Activated T-cell treated with anti-CD3 and anti-CD28 coated beads, Interleukin-2, amount 50 U/mL, for 4 hours (primary cell): ENCODE results near the gene CSNK1E. TPM values are rescaled to one million over a fixed set of nuclear protein-coding genes. Genes with fewer than 3 reads are reported as not detected.
A peak's percentile ranks its signal among the peaks of the same experiment; 100 is the strongest.

ENCODE experiments used
- ATAC-seq, 2 donors: fragments of 200-7000 bp; cut with Tn5 transposase; one replicate each; pipeline ENCODE4 v1.10.0; 2021
- DNase-seq: peaks from one replicate; pipeline ENCODE4 v3.0.0-alpha.2; 2020
- H3K27me3 Mint-ChIP-seq: one replicate; pipeline ENCODE4 v1.8.0; 2021; ENCODE audit warnings: low read depth, mixed read lengths
- H3K36me3 Mint-ChIP-seq: one replicate; pipeline ENCODE4 v1.8.0; 2022; ENCODE audit warnings: mixed read lengths; ENCODE audit not compliant: insufficient read depth
- H3K4me1 Mint-ChIP-seq: one replicate; pipeline ENCODE4 v1.8.0; 2021; ENCODE audit warnings: low read depth, mixed read lengths
- H3K4me3 Mint-ChIP-seq: one replicate; pipeline ENCODE4 v1.8.0; 2021; ENCODE audit warnings: mild to moderate bottlenecking, moderate library complexity, mixed read lengths
- H3K9me3 Mint-ChIP-seq: one replicate; pipeline ENCODE4 v1.8.0; 2021; ENCODE audit warnings: mixed read lengths
- total RNA-seq, 3 donors: library from RNA; stranded (reverse); gene quantifications; one replicate each; pipeline ENCODE4 v1.2.1, GENCODE V29; 2021

Gene CSNK1E
- total RNA-seq, 3 donors from 2014 or later = 86.9 to 94.6 (median 91.7) TPM

DNA sequence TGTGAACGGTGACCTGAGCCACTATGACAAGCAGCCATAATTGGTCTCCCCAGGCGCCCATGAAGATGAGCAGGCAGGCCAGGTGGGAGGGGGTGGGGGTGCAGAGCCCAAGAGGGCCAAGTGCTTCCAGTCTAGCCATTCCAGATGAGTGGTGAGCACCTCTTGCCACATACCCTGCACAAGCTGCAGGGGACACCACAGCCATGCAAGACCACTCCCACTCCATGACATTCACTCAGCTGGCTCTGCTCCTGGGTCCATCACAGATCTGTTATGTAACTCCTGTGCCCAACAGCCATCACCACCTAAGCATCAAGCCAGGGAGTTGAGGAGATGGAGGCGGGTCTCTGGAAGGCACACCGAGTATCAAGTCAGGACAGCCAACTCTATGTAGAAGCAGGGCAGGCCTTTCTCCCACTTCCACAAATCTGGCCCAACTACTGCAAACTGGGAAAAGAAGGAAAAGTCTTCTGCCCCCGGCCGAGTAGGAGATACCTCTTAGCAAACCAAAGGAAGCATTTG, 52.9 kb downstream of the CSNK1E start:
- no peak for ATAC-seq
- no peak for DNase-seq
- Mint-ChIP-seq H3K9me3 (no peaks in the 10 kb centered on the region), H3K4me3 (no peak overlapping the region), H3K36me3 (peaks cover 3% of the 10 kb centered on the region), H3K4me1 (peaks cover 55% of the 10 kb centered on the region), H3K27me3 (no peaks in the 10 kb centered on the region)

DNA sequence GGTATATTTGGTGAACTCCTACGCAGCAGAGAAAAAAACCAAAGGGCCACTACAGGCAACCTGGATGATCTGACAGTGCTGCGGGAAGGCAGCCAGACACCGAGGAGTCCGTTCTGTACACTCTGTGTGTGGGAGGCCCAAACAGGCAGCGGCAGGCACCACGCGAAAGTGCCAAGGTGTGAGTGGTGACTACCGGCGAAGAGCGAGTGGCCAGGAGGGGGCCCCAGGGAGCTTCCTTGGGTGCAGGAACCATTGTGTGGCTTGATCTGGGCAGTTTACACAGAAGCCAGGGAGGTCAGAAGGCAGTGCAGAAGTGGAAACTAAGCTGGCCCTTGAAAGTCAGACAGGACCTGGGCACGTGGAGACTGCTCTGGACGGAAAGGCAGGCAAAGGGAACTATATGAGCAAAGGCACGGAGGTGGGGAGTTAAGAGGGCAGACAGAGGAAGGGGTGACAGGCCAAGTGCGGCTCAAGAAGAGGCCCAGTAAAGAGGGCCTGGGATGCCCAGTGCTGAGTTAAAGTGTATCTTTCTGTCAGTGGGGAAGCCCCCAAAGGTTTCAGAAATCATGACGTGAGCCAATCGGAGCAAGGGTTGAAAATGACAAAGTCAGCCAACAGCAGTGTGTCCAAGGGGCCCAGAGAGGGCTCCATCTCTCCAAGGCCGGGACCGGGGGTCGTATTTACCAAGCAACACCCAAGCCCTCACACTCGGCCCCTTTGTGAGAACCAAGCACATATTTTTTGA, 55.0 kb downstream of the CSNK1E start:
- Mint-ChIP-seq H3K27me3 (no peaks in the 10 kb centered on the region), H3K9me3 (no peaks in the 10 kb centered on the region), H3K4me3 (no peak overlapping the region), H3K4me1 (peaks cover 47% of the 10 kb centered on the region), H3K36me3 (peaks cover 3% of the 10 kb centered on the region)
- DNase-seq = peak; percentile 28
- peak; percentile 43 to 63 for ATAC-seq

DNA sequence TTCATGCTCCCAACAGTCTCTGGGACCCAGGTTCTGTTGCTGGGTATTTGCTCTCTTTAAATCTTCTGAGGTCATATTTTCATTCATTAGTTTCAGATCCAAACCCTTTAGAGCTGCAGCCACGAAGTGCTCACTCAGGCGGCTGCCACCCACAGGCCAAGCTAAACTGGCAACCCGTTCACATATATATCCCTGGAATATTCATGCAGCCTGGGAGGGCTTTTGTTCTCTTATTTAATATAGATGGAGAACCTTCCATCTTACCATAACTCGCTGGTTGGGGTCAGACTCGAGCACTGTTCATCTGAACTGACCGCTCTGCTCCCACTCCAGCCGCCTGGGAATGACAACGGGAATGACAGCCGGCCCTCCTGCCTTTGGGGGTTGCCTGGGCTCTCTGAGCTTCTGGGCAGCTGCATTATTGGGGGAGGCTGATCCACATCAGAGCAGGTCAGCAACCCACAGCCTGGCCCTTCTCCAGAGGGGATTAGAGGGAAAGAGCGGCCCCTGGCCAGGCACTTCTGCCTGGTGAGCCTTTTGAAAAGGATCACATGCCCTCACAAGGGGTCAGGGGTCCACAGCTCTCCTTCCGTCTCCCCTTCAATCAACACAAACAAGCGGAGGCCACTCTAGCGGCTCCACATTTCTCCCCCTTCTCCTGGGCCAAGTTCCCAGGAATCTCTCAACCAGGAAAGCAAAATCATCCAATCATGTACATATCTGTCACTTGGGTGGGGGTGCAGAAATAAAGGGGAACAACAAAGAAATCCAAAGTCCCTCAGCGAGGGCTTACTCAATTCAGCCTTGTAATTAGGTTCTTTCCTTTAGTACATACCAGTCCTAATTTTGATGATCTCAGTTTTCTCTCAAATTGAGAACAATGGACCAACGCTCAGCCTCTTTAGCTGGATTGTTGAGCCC, 56.2 kb downstream of the CSNK1E start:
- no peak for ATAC-seq
- no peak overlapping the region for H3K4me3 Mint-ChIP-seq
- H3K4me1 Mint-ChIP-seq = peaks cover 39% of the 10 kb centered on the region
- no peaks in the 10 kb centered on the region for H3K27me3 Mint-ChIP-seq
- no peaks in the 10 kb centered on the region for H3K9me3 Mint-ChIP-seq
- peaks cover 3% of the 10 kb centered on the region for H3K36me3 Mint-ChIP-seq
- no peak for DNase-seq

DNA sequence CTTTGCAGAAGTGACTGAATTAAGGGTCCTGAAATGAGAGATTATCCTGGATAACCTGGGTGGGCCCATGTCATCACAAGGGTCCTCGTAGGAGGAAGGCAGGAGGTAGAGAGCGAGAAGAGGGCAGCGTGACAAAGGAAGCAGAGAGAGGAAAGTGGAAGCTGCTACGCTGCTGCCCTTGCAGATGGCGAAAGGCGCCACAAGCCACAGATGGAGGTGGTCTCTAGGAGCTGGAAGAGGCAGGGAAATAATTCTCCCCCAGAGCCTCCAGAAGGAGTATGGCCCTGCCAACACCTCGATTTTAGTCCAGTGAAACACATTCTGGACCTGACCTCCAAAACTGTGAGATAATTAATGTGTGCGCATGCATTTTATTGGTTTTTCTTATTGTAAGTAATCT, 57.9 kb downstream of the CSNK1E start:
- ATAC-seq (no peak), DNase-seq (no peak)
- Mint-ChIP-seq H3K9me3 (no peaks in the 10 kb centered on the region), H3K27me3 (no peaks in the 10 kb centered on the region), H3K4me3 (no peak overlapping the region), H3K36me3 (peaks cover 3% of the 10 kb centered on the region), H3K4me1 (peaks cover 31% of the 10 kb centered on the region)

DNA sequence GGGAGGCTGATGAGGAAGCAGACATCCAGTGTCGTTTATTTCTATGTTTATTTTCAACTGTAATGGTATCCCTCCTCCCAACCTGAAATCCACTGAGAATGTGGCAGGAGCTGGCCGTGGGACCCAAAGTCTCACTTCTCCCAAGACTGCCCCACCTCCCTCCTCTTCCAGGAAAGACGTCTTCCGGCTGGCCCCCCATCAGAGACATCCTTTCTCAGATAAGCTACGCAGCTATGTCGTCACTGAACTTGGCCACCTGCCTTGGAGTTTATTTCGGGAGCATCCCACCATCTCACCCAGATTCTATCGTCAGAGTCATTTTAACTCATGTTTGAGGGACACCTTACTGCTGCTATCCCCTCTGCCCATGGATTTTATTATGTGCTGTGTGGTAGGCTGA, 58.3 kb downstream of the CSNK1E start:
- ATAC-seq (no peak), DNase-seq (no peak)
- Mint-ChIP-seq H3K9me3 (no peaks in the 10 kb centered on the region), H3K36me3 (peaks cover 3% of the 10 kb centered on the region), H3K4me1 (peaks cover 31% of the 10 kb centered on the region), H3K27me3 (no peaks in the 10 kb centered on the region), H3K4me3 (no peak overlapping the region)

DNA sequence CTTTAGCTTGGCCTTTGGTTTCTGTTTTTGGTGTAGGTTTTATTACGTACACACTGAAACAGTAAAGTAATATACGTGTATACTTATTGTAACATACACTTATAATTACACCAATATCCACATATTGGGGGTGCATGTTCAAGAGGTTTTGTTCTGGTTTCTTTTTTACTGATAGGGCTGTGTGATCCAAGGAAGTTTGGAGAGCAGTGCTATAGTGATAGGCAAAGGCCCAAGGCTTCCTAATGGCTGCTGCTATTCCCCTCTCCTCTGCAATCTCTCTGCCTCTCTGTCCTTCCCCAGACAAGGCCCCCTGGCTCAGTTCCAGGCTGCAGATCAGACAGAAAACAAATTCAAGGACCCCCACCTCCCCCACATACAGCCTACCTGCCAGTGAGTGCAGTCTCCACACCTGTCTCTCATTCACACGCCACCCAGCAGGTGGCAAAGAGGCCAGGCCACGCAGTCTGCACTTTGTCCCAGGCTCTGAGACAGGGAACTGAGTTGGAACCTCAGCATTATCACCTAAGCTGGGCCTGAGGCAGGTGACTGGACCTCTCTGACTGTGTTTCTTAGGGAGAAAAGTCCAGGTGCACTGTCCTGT, 59.5 kb downstream of the CSNK1E start:
- Mint-ChIP-seq H3K36me3 (peaks cover 3% of the 10 kb centered on the region), H3K4me1 (peaks cover 26% of the 10 kb centered on the region), H3K4me3 (no peak overlapping the region), H3K9me3 (no peaks in the 10 kb centered on the region), H3K27me3 (no peaks in the 10 kb centered on the region)
- ATAC-seq = no peak
- DNase-seq = no peak

DNA sequence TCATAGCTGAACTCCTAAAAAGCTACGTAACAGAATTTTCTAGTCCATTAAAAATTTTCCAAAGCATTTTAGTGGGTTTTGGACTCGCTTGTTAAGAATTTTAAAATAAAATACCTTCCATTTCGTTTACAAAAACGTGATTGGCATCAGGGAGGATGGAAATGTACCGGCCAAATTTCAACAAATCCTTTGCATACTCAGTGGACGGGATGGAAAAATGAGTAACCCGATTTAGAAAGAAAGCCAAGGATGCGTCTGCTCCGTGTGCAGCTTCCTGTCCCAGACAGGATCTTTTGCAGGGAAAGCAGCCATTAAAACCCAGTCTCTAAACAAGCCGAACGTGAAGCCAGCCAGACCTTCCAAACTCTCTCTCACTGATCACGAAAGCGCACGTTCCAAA, 60.1 kb downstream of the CSNK1E start:
- peaks cover under 1% of the 10 kb centered on the region for H3K36me3 Mint-ChIP-seq
- DNase-seq = no peak

DNA sequence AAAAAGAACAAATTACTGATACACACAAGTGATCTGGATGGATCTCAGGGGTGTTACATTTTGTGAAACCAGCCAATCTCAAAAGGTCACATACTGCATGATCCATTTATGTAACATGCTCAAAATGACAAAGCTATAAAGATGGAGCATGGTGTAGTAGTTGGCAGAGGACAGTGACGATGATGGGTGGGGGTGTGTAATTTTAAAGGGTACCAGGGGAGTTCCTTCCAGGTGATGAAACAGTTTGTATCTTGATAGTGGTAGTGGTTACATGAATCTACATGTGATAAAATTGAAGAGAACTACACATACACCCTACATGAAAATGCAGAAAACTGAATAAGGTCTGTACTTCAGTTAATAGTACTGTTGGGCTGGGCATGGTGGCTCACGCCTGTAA, 61.5 kb downstream of the CSNK1E start:
- ATAC-seq (no peak), DNase-seq (no peak)
- H3K4me3 Mint-ChIP-seq = no peak overlapping the region
- H3K27me3 Mint-ChIP-seq = no peaks in the 10 kb centered on the region
- H3K4me1 Mint-ChIP-seq = peaks cover 15% of the 10 kb centered on the region
- H3K9me3 Mint-ChIP-seq = no peaks in the 10 kb centered on the region
- H3K36me3 Mint-ChIP-seq = no peaks in the 10 kb centered on the region

More for the DNA sequence above, 60.1 kb downstream of the CSNK1E start:
- no peak for ATAC-seq
- Mint-ChIP-seq H3K9me3 (no peaks in the 10 kb centered on the region), H3K4me3 (no peak overlapping the region), H3K4me1 (peaks cover 23% of the 10 kb centered on the region), H3K27me3 (no peaks in the 10 kb centered on the region)

DNA sequence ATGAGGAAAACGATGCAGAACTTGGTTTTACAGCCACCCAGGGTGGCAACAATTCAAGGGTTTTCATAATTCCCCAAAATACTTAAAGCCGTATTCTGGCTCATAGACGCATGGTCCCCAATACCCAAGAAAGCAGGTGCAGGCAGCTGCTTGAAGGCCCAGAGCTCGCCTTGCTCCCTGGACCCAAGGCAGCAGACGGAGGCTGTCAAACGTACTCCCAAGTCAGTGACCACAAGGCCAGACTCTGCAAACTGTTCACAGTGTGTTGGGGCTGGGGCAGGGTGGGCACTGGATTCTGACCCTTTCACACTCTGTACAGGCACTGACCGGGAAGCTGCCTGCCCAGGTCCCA, 65.9 kb downstream of the CSNK1E start:
- peaks cover 15% of the 10 kb centered on the region for H3K36me3 Mint-ChIP-seq
- no peaks in the 10 kb centered on the region for H3K27me3 Mint-ChIP-seq
- ATAC-seq = no peak
- H3K9me3 Mint-ChIP-seq = no peaks in the 10 kb centered on the region
- H3K4me3 Mint-ChIP-seq = no peak overlapping the region
- no peak for DNase-seq
- H3K4me1 Mint-ChIP-seq = no peaks in the 10 kb centered on the region

DNA sequence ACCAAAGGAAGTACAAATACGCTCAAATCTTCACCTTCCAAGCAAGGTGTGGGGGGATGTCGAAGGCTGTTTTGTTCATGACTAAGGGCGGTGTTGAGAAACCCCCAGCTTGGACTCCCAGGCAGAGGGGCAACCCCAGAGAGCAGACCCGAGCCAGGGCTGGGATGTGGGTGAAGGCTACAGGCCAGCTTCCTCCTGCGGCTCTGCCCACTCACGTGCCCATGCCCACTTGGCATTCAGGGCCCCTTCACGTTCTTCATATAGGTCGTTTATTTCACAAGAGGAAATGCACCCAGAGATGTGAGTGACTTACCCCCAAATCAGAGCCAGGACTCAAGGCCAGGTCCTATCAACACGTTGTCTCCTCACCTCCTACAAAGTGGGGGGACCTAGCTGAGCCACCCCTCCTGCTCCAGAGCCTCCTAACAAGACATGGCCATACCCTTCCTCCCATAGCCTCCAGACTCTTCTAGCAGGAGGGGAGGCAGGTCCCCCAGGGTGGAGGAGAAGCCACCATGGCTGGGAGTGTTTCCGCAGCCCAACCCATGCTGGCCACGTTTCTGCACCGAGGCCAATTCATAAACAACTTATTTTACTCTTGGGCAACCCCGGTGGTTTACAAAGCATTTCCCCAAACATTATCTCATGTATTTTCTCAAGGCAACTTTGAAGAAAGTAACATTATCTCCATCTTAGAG, 66.4 kb downstream of the CSNK1E start:
- DNase-seq = no peak

DNA sequence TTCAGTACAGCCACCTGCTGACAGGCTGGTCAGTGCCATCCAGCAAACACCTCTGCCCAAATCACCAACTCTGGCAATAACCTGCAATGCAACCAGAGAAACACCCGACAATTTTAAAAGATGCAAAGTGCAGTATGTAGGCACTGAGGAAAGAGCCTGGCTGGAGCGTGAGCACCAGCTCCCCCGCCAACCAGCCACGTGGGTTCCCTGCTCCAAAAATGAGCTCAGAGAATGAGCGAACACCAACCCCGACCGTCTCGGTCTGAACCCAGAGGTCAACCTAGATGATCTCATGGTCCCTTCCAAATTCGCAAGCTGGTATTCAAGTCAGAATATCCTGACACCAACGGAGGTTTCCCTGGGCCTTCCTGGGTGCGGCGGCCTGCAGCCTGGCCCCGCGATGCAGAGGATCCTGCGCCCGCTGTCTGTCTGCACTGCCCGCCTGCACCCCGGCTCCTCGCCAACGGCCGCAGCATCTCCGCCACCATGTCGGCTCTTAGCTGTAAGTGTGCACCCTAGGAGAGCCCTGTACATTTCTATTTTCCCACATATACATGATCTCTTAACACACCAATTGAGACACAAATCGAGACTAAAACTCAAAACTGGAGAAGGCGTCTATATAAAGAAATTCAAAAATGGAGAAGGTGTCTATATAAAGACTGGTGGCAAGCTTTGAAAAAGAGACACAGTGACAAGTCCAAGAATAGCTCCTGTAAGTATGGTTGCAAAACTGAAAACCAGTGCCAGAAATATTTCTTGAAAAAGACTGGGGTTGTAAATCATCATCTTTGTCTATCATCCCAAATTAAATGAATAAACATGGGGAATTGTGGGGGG, 67.2 kb downstream of the CSNK1E start:
- peaks cover 15% of the 10 kb centered on the region for H3K36me3 Mint-ChIP-seq
- ATAC-seq (no peak), DNase-seq (no peak)
- H3K4me3 Mint-ChIP-seq = no peak overlapping the region
- no peaks in the 10 kb centered on the region for H3K9me3 Mint-ChIP-seq
- H3K27me3 Mint-ChIP-seq = no peaks in the 10 kb centered on the region
- H3K4me1 Mint-ChIP-seq = no peaks in the 10 kb centered on the region

More for the DNA sequence above, 66.4 kb downstream of the CSNK1E start:
- Mint-ChIP-seq H3K4me1 (no peaks in the 10 kb centered on the region), H3K9me3 (no peaks in the 10 kb centered on the region), H3K27me3 (no peaks in the 10 kb centered on the region), H3K36me3 (peaks cover 15% of the 10 kb centered on the region), H3K4me3 (no peak overlapping the region)
- no peak for ATAC-seq

DNA sequence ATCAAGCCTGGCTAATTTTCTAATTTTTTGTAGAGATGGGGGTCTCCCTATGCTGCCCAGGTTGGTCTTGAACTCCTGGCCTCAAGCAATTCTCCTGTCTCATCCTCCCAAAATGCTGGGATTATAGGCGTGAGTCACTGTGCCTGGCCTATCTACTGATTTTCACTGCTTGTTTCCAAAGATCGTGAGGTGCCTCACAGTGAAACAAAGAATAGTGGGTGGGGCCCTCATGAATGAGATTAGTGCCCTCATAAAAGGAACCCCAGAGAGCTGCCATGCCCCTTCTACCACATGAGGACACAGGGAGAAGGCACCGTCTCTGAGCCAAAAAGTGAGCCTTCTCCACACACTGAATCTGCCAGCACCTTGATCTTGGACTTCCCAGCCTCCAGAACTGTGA, 67.9 kb downstream of the CSNK1E start:
- ATAC-seq (no peak), DNase-seq (no peak)
- Mint-ChIP-seq H3K4me1 (no peaks in the 10 kb centered on the region), H3K36me3 (peaks cover 15% of the 10 kb centered on the region), H3K9me3 (no peaks in the 10 kb centered on the region), H3K27me3 (no peaks in the 10 kb centered on the region), H3K4me3 (no peak overlapping the region)

DNA sequence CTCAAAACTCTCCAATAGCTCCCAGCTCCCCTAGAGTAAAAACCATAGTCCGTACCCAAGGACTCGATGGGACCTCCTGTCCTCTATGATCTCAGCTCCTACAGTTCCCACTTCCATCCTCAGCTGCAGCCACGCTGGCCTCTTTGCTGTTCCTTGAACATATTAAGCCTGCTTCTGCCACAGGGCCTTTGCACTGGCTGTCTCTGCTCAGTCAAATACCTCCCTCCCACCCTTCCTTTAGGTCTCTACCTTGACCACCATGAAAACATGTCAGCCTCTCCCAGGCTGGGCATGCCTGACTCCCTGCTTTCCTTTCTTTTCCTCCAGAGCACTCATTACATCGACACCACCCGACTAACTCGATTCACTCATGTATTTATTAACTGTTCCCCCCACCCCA, 69.0 kb downstream of the CSNK1E start:
- Mint-ChIP-seq H3K4me3 (no peak overlapping the region), H3K4me1 (no peaks in the 10 kb centered on the region), H3K9me3 (no peaks in the 10 kb centered on the region), H3K36me3 (peaks cover 15% of the 10 kb centered on the region), H3K27me3 (no peaks in the 10 kb centered on the region)
- DNase-seq (no peak), ATAC-seq (no peak)
